ENCODE results near the gene ABCG2.

The ABCG2 gene

DNA sequence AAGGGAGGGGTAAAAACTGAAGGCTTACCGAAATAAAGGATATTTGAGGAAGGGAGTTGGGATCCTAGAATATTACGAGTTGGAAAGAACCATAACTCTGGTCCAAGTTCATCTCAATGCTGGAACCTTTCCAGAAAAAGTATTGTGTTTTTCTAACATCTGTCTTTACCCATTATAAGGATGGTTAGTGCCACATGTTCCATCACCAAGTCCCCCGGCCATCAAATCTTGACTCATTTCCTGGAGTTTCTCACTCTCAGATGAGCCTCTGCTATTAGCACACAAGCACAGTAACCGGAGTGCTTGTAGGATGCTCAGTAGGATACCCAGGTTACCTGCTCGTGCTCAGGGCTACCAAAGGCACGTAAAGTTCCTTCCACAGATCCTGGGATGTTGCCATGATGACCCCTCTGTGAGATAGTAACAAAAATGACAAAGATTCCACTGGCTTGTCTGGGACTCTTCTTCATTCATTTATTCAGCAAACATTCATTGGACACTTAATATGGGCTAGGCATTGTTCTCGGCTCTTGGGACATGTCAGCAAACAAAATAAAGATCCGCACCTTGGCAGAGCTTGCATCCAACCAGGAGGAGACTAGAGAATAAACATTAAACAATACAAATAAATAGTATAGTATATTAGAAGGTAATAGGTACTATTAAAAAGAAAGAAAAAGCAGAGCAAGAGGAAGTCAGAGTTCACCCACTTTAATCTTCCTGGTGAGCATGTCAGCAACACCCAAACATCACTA is 114.7 kb downstream of the ABCG2 start:
- TF ChIP-seq, protein P1, sequence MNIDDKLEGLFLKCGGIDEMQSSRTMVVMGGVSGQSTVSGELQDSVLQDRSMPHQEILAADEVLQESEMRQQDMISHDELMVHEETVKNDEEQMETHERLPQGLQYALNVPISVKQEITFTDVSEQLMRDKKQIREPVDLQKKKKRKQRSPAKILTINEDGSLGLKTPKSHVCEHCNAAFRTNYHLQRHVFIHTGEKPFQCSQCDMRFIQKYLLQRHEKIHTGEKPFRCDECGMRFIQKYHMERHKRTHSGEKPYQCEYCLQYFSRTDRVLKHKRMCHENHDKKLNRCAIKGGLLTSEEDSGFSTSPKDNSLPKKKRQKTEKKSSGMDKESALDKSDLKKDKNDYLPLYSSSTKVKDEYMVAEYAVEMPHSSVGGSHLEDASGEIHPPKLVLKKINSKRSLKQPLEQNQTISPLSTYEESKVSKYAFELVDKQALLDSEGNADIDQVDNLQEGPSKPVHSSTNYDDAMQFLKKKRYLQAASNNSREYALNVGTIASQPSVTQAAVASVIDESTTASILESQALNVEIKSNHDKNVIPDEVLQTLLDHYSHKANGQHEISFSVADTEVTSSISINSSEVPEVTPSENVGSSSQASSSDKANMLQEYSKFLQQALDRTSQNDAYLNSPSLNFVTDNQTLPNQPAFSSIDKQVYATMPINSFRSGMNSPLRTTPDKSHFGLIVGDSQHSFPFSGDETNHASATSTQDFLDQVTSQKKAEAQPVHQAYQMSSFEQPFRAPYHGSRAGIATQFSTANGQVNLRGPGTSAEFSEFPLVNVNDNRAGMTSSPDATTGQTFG (tag by site-specific recombination; IDR thresholded peaks at IDR 0.05; ENCODE audit: borderline replicate concordance), result no peak
- TF ChIP-seq ZNF776 (tag by site-specific recombination; IDR thresholded peaks at IDR 0.05; ENCODE audit: borderline replicate concordance), result no peak
- TF ChIP-seq ZNF341 (tag by site-specific recombination; IDR thresholded peaks at IDR 0.05; ENCODE audit: low read depth), result no peak
- no peak for TF ChIP-seq ZNF521 (tag by site-specific recombination; IDR thresholded peaks at IDR 0.05)
- TF ChIP-seq FEZF1 (tag by site-specific recombination; IDR thresholded peaks at IDR 0.05), result no peak
- TF ChIP-seq ZNF302 (tag by site-specific recombination; IDR thresholded peaks at IDR 0.05; ENCODE audit: low read depth), result no peak
- TF ChIP-seq ZNF140 (tag by site-specific recombination; IDR thresholded peaks at IDR 0.05), result no peak
- no peak for TF ChIP-seq ZNF132 (tag by site-specific recombination; IDR thresholded peaks at IDR 0.05; ENCODE audit: borderline replicate concordance)
- TF ChIP-seq SP7 (tag by site-specific recombination; IDR thresholded peaks at IDR 0.05), result no peak
- TF ChIP-seq YY1 (tag by site-specific recombination; IDR thresholded peaks at IDR 0.05), result no peak
- Histone ChIP-seq H3K4me3 (ENCODE audit: low read depth, low read length) (no peak overlapping the region), H3K4me1 (ENCODE audit: control insufficient read depth, insufficient read depth, low read length) (no peaks in the 10 kb centered on the region), H3K27ac (ENCODE audit: extremely low read depth, low read depth, low read length) (no peak overlapping the region), H3K9me3 (ENCODE audit: control insufficient read depth, insufficient read depth, low read depth, low read length) (no peaks in the 10 kb centered on the region), H3K36me3 (ENCODE audit: control insufficient read depth in 2 of 2, insufficient read depth in 1 of 2, low read length in 2 of 2) (peaks cover 28 to 99% of the 10 kb centered on the region in 2 experiments)
- ChIA-PET POLR2A (no interaction called here), CTCF (no interaction called here)

DNA sequence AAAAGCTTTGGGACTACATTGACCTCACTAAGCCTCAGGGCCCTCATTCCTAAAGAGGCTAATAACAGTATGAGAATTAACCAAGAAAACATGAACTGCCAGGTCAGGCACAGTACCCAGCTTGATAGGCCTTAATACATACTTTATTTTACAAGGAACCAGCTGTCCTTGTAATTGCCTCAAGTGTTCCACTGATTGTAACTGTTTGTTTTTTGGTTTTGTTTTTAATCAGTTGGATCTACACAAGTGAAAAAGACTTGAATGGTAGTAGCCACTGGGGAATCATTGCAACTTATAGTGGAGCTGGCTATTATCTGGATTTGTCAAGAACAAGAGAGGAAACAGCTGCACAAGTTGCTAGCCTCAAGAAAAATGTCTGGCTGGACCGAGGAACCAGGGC is 115.4 kb downstream of the ABCG2 start:
- POLR2A ChIA-PET, result no interaction called here
- Histone ChIP-seq H3K4me3 (ENCODE audit: low read depth, low read length) (no peak overlapping the region), H3K36me3 (ENCODE audit: control insufficient read depth in 2 of 2, insufficient read depth in 1 of 2, low read length in 2 of 2) (peaks cover 31 to 100% of the 10 kb centered on the region in 2 experiments), H3K27ac (ENCODE audit: extremely low read depth, low read depth, low read length) (no peak overlapping the region), H3K9me3 (ENCODE audit: control insufficient read depth, insufficient read depth, low read depth, low read length) (no peaks in the 10 kb centered on the region), H3K4me1 (ENCODE audit: control insufficient read depth, insufficient read depth, low read length) (no peaks in the 10 kb centered on the region)
- CTCF ChIA-PET, result interaction anchor here (0.6 kb wide), 1 partner anchor 164 kb away, joined by 4 read pairs; no protein-coding TSS in a partner anchor
- TF ChIP-seq, protein P2, sequence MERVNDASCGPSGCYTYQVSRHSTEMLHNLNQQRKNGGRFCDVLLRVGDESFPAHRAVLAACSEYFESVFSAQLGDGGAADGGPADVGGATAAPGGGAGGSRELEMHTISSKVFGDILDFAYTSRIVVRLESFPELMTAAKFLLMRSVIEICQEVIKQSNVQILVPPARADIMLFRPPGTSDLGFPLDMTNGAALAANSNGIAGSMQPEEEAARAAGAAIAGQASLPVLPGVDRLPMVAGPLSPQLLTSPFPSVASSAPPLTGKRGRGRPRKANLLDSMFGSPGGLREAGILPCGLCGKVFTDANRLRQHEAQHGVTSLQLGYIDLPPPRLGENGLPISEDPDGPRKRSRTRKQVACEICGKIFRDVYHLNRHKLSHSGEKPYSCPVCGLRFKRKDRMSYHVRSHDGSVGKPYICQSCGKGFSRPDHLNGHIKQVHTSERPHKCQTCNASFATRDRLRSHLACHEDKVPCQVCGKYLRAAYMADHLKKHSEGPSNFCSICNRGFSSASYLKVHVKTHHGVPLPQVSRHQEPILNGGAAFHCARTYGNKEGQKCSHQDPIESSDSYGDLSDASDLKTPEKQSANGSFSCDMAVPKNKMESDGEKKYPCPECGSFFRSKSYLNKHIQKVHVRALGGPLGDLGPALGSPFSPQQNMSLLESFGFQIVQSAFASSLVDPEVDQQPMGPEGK (tag by site-specific recombination; IDR thresholded peaks at IDR 0.05), result no peak
- TF ChIP-seq ZNF138 (tag by site-specific recombination; IDR thresholded peaks at IDR 0.05; ENCODE audit: borderline replicate concordance) (no peak), ZNF114 (tag by site-specific recombination; IDR thresholded peaks at IDR 0.05) (no peak), ZNF707 (tag by site-specific recombination; IDR thresholded peaks at IDR 0.05) (no peak), ZNF121 (tag by site-specific recombination; IDR thresholded peaks at IDR 0.05) (no peak), ZNF350 (tag by site-specific recombination; IDR thresholded peaks at IDR 0.05) (no peak), KLF9 (tag by site-specific recombination; IDR thresholded peaks at IDR 0.05; ENCODE audit: low read depth) (no peak), ZNF16 (tag by site-specific recombination; IDR thresholded peaks at IDR 0.05; ENCODE audit: low read depth) (no peak)
- TF ChIP-seq, protein P3, sequence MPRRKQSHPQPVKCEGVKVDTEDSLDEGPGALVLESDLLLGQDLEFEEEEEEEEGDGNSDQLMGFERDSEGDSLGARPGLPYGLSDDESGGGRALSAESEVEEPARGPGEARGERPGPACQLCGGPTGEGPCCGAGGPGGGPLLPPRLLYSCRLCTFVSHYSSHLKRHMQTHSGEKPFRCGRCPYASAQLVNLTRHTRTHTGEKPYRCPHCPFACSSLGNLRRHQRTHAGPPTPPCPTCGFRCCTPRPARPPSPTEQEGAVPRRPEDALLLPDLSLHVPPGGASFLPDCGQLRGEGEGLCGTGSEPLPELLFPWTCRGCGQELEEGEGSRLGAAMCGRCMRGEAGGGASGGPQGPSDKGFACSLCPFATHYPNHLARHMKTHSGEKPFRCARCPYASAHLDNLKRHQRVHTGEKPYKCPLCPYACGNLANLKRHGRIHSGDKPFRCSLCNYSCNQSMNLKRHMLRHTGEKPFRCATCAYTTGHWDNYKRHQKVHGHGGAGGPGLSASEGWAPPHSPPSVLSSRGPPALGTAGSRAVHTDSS (tag by site-specific recombination; IDR thresholded peaks at IDR 0.05), result no peak
- TF ChIP-seq, protein P4, sequence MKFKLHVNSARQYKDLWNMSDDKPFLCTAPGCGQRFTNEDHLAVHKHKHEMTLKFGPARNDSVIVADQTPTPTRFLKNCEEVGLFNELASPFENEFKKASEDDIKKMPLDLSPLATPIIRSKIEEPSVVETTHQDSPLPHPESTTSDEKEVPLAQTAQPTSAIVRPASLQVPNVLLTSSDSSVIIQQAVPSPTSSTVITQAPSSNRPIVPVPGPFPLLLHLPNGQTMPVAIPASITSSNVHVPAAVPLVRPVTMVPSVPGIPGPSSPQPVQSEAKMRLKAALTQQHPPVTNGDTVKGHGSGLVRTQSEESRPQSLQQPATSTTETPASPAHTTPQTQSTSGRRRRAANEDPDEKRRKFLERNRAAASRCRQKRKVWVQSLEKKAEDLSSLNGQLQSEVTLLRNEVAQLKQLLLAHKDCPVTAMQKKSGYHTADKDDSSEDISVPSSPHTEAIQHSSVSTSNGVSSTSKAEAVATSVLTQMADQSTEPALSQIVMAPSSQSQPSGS (tag by site-specific recombination; IDR thresholded peaks at IDR 0.05; ENCODE audit: low read depth), result no peak
- TF ChIP-seq, protein P5, sequence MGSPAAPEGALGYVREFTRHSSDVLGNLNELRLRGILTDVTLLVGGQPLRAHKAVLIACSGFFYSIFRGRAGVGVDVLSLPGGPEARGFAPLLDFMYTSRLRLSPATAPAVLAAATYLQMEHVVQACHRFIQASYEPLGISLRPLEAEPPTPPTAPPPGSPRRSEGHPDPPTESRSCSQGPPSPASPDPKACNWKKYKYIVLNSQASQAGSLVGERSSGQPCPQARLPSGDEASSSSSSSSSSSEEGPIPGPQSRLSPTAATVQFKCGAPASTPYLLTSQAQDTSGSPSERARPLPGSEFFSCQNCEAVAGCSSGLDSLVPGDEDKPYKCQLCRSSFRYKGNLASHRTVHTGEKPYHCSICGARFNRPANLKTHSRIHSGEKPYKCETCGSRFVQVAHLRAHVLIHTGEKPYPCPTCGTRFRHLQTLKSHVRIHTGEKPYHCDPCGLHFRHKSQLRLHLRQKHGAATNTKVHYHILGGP (tag by site-specific recombination; IDR thresholded peaks at IDR 0.05), result no peak
- TF ChIP-seq, protein P6, sequence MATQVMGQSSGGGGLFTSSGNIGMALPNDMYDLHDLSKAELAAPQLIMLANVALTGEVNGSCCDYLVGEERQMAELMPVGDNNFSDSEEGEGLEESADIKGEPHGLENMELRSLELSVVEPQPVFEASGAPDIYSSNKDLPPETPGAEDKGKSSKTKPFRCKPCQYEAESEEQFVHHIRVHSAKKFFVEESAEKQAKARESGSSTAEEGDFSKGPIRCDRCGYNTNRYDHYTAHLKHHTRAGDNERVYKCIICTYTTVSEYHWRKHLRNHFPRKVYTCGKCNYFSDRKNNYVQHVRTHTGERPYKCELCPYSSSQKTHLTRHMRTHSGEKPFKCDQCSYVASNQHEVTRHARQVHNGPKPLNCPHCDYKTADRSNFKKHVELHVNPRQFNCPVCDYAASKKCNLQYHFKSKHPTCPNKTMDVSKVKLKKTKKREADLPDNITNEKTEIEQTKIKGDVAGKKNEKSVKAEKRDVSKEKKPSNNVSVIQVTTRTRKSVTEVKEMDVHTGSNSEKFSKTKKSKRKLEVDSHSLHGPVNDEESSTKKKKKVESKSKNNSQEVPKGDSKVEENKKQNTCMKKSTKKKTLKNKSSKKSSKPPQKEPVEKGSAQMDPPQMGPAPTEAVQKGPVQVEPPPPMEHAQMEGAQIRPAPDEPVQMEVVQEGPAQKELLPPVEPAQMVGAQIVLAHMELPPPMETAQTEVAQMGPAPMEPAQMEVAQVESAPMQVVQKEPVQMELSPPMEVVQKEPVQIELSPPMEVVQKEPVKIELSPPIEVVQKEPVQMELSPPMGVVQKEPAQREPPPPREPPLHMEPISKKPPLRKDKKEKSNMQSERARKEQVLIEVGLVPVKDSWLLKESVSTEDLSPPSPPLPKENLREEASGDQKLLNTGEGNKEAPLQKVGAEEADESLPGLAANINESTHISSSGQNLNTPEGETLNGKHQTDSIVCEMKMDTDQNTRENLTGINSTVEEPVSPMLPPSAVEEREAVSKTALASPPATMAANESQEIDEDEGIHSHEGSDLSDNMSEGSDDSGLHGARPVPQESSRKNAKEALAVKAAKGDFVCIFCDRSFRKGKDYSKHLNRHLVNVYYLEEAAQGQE (tag by site-specific recombination; IDR thresholded peaks at IDR 0.05), result no peak
